Esophagus muscularis mucosa (tissue), 4 donors: ENCODE data around the gene SNAPC3. TPM values are rescaled to one million over a fixed set of nuclear protein-coding genes. Genes with fewer than 3 reads are reported as not detected.
"Not testable (repeated sequence)": the region's sequence is repeated elsewhere in the genome, so short reads cannot be mapped to it uniquely, and the experiment has no call there.

Experiments
- DNase-seq: peaks from one replicate; pipeline ENCODE4 v3.0.0-alpha.2; 2017; ENCODE audit errors: extremely low spot score
- H3K27ac ChIP-seq, 4 donors: fragments of 200-600 bp; sonication (generic); replicated peaks in 1 of 4; 1 replicate in 3 of 4; 2 replicates in 1 of 4; pipeline ENCODE4 v1.5.1; 2016 to 2019; ENCODE audit warnings: mild to moderate bottlenecking in 1 of 4
- H3K27me3 ChIP-seq, 4 donors: fragments of 200-600 bp; sonication (generic); one replicate each; pipeline versions ENCODE4 v1.5.1 to v1.6.0; 2016 to 2019
- H3K36me3 ChIP-seq, 4 donors: fragments of 200-600 bp; sonication (generic); one replicate each; pipeline ENCODE4 v1.5.1; 2016 to 2019
- H3K4me1 ChIP-seq, 4 donors: fragments of 200-600 bp; sonication (generic); one replicate each; pipeline ENCODE4 v1.5.1; 2016 to 2019
- H3K4me3 ChIP-seq, 4 donors: fragments of 200-600 bp; sonication (generic); 1 replicate in 2 of 4; 2 replicates in 2 of 4; pipeline ENCODE4 v1.5.1; 2016 to 2019; ENCODE audit warnings: mild to moderate bottlenecking in 4 of 4, moderate library complexity in 1 of 4
- H3K9me3 ChIP-seq, 4 donors: fragments of 200-600 bp; sonication (generic); 1 replicate in 3 of 4; 2 replicates in 1 of 4; pipeline ENCODE4 v1.5.1; 2016 to 2019
- CTCF ChIP-seq, 3 experiments: fragments of 200-600 bp in 2 of 3; fragments of 450-650 bp in 1 of 3; sonication (generic) in 2 of 3; IDR thresholded peaks; one replicate each; pipeline ENCODE4 v1.5.1; 2017 to 2019; ENCODE audit warnings: antibody characterized with exemption in 3 of 3, mild to moderate bottlenecking in 2 of 3, moderate library complexity in 1 of 3
- EP300 ChIP-seq: sonication (generic); formaldehyde crosslinking; IDR thresholded peaks from one replicate; pipeline ENCODE4 v1.6.1; 2017; ENCODE audit warnings: antibody characterized with exemption
- POLR2A ChIP-seq: fragments of 450-650 bp; IDR thresholded peaks from one replicate; pipeline ENCODE4 v1.6.1; 2017; ENCODE audit warnings: antibody characterized with exemption, moderate library complexity, mild to moderate bottlenecking, low read depth
- POLR2AphosphoS5 ChIP-seq, 2 donors: sonication (generic); formaldehyde crosslinking; IDR thresholded peaks; one replicate each; pipeline ENCODE4 v1.6.1; 2017; ENCODE audit warnings: antibody characterized with exemption in 2 of 2
- WGBS: methylation state at CpG from one replicate; pipeline ENCODE4 v1.1.5; 2018; 5-methylcytosine and 5-hydroxymethylcytosine counted together
- intact Hi-C: fragments of 100-400 bp; cut with DNase I; formaldehyde crosslinking; loops from one replicate; pipeline ENCODE4 v1.15.1; 2023
- total RNA-seq, 4 donors: library from RNA; depleted of rRNA; stranded (reverse); fragments of >200 nt; gene quantifications; one replicate each; pipeline versions ENCODE4 v1.1.0 to v1.2.1, GENCODE V29; 2016

Gene SNAPC3
- total RNA-seq, 4 donors from 2014 or later = 26.3 to 38.8 (median 34.6) TPM

DNA sequence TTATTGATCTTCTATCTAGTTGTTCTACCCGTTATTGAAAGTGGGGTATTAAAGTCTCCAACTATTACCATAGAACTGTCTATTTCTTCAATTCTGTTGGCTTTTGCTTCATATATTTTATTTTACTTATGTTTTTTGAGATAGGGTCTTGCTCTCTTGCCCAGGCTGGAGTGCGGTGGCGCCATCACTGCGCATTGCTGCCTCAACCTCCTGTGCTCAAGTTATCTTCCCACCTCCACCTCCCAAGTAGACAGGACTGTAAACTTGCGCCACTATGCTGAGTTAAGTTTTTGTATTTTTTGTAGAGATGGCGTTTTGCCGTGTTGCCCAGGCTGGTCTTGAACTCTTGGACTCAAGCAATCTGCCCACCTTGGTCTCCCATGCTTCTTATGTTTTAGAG is 16.2 kb downstream of the SNAPC3 start:
- Histone ChIP-seq H3K9me3 (no peaks in the 10 kb centered on the region), H3K4me3 (no peak overlapping the region), H3K4me1 (peaks cover 0 to 11% (median 0%) of the 10 kb centered on the region in 4 donors), H3K36me3 (peaks cover 11 to 67% (median 20%) of the 10 kb centered on the region in 4 donors), H3K27ac (no peak overlapping the region), H3K27me3 (no peaks in the 10 kb centered on the region)
- TF ChIP-seq CTCF (IDR thresholded peaks at IDR 0.05) = no peak
- TF ChIP-seq EP300 = no peak
- TF ChIP-seq POLR2AphosphoS5 (IDR thresholded peaks at IDR 0.05) = no peak
- no peak for TF ChIP-seq POLR2A
- no peak for DNase-seq
- intact Hi-C loops = no loop called here
- WGBS = 97% methylated on average over 7 of the region's 7 CpGs

DNA sequence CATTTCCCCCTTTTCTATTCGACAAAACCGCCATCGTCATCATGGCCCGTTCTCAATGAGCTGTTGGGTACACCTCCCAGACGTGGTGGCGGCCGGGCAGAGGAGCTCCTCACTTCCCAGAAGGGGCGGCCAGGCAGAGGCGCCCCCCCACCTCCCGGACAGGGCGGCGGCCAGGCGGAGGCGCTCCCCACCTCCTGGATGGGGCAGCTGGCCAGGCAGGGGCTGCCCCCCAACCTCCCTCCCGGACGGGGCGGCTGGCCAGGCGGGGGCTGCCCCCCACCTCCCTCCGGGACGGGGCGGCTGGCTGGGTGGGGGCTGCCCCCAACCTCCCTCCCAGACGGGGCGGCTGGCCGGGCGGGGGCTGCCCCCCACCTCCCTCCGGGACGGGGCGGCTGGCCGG is 19.2 kb downstream of the SNAPC3 start:
- H3K4me1 ChIP-seq, intact Hi-C loops, H3K27me3 ChIP-seq, H3K4me3 ChIP-seq, H3K27ac ChIP-seq, H3K9me3 ChIP-seq, DNase-seq: not testable (repeated sequence)
- 98% methylated on average over 11 of the region's 29 CpGs for WGBS
- H3K36me3 ChIP-seq = peaks cover 30 to 73% (median 37%) of the 10 kb centered on the region in 4 donors

GRCh38 chr9:15442264-15442663 is 19.6 kb downstream of the SNAPC3 start:
- H3K9me3 ChIP-seq, H3K4me3 ChIP-seq, H3K27ac ChIP-seq, H3K27me3 ChIP-seq, DNase-seq, H3K4me1 ChIP-seq, intact Hi-C loops: not testable (repeated sequence)
- peaks cover 34 to 73% (median 42%) of the 10 kb centered on the region in 4 donors for H3K36me3 ChIP-seq
- WGBS = 94% methylated on average over 10 of the region's 33 CpGs

DNA sequence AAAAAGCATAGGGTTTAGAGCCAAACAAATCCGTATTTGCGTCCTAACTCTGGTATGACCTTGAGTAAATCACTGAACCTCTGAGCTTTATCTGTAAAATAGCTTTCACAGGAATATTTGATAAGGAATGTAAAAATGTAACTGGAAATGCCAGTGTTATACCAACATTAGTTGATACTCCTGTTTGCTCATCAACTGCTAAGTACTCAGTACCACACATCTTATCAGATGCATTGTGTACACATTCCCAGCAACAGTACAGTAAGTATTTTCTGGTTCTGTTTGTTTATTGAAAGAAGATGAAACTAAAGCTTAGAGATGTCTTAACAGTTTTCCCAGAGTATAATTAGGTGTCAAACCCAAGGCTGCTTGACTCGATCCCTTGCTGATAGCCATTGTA is 21.5 kb downstream of the SNAPC3 start:
- WGBS = 96% methylated on average over 3 of the region's 3 CpGs
- Histone ChIP-seq H3K36me3 (peaks cover 47 to 85% (median 60%) of the 10 kb centered on the region in 4 donors), H3K4me1 (no peaks in the 10 kb centered on the region), H3K4me3 (no peak overlapping the region), H3K9me3 (no peaks in the 10 kb centered on the region), H3K27me3 (no peaks in the 10 kb centered on the region), H3K27ac (no peak overlapping the region)
- intact Hi-C loops = no loop called here
- TF ChIP-seq POLR2AphosphoS5 (IDR thresholded peaks at IDR 0.05) (no peak), EP300 (no peak), POLR2A (no peak), CTCF (IDR thresholded peaks at IDR 0.05) (no peak)
- no peak for DNase-seq

DNA sequence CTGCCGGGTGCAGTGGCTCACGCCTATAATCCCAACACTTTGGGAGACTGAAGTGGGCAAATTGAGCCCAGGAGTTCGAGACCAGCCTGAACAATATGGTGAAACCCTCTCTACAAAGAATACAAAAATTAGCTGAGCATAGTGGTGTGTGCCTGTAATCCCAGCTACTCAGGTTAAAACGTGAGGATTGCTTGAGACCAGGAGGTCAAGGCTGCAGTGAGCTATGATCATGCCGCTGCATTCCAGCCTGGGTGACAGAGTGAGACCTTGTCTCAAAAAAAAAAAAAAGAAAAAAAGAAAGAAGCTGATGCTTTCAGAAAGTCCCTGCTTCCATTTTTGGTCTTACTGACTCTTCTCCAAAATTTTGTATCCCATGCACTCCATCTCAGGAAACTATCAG is 31.3 kb downstream of the SNAPC3 start:
- peaks cover 12 to 94% (median 72%) of the 10 kb centered on the region in 4 donors for H3K36me3 ChIP-seq
- no peak overlapping the region for H3K4me3 ChIP-seq
- H3K4me1 ChIP-seq = no peaks in the 10 kb centered on the region
- 96% methylated on average over 5 of the region's 5 CpGs for WGBS
- H3K9me3 ChIP-seq = no peaks in the 10 kb centered on the region
- H3K27ac ChIP-seq = no peak overlapping the region
- intact Hi-C loops = no loop called here
- TF ChIP-seq POLR2AphosphoS5 (IDR thresholded peaks at IDR 0.05) (no peak), EP300 (no peak), POLR2A (no peak), CTCF (IDR thresholded peaks at IDR 0.05) (no peak)
- no peaks in the 10 kb centered on the region for H3K27me3 ChIP-seq
- DNase-seq = no peak

DNA sequence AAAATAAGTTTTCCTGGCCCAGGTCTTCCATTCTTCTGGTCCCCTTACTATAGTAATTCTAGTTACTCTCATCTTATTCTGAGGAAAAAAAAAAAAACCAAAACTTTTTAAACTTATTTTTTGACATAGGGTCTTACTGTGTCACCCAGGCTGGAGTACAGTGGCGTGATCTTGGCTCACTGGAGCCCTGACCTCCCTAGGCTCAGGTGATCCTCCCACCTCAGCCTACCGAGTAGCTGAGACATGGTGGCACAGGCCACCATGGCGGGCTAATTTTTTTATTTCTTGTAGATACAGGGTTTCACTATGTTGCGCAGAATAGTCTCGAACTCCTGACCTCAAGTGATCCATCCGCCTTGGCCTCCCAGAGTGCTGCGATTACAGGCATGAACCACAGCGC is 38.4 kb downstream of the SNAPC3 start:
- H3K36me3 ChIP-seq = peaks cover 9 to 81% (median 55%) of the 10 kb centered on the region in 4 donors
- DNase-seq = no peak
- TF ChIP-seq EP300 = no peak
- no peak for TF ChIP-seq POLR2AphosphoS5 (IDR thresholded peaks at IDR 0.05)
- WGBS = 96% methylated on average over 8 of the region's 8 CpGs
- no peaks in the 10 kb centered on the region for H3K9me3 ChIP-seq
- no peaks in the 10 kb centered on the region for H3K27me3 ChIP-seq
- peaks cover 0 to 8% (median 0%) of the 10 kb centered on the region in 4 donors for H3K4me1 ChIP-seq
- H3K4me3 ChIP-seq = no peak overlapping the region
- intact Hi-C loops = no loop called here
- no peak overlapping the region for H3K27ac ChIP-seq
